Measurements from ENCODE around the gene FOXN3. TPM values are rescaled to one million over a fixed set of nuclear protein-coding genes. Genes with fewer than 3 reads are reported as not detected.
"Not testable (repeated sequence)": the region's sequence is repeated elsewhere in the genome, so short reads cannot be mapped to it uniquely, and the experiment has no call there.

The FOXN3 gene
- total and polyA plus RNA-seq, 2 donors (not counting 3 experiments of a cell fraction or from before 2014, with no cell fraction given), result 16.9 to 41.8 TPM

- H3K9ac ChIP-seq (replicated peaks; ENCODE audit: extremely low read depth, insufficient read depth, low read length); H3K4me2 ChIP-seq (ENCODE audit: insufficient read depth, low read length); H3K36me3 ChIP-seq (ENCODE audit: control insufficient read depth in 2 of 2, extremely low read depth in 1 of 2, insufficient read depth in 2 of 2, low read length in 2 of 2); H3K27me3 ChIP-seq (ENCODE audit: control insufficient read depth in 2 of 2, insufficient read depth in 2 of 2, low read length in 2 of 2); H3K9me1 ChIP-seq (replicated peaks; ENCODE audit: control insufficient read depth, extremely low read depth, insufficient read depth, low read length); CTCF ChIA-PET; H3K79me2 ChIP-seq (ENCODE audit: control insufficient read depth, insufficient read depth, low read length); DNase-seq (ENCODE audit: low read depth, low spot score); FAIRE-seq; H4K20me1 ChIP-seq (replicated peaks; ENCODE audit: control insufficient read depth, extremely low read depth, insufficient read depth, low read length); H3K4me1 ChIP-seq (ENCODE audit: control insufficient read depth, extremely low read depth, insufficient read depth, low read length); POLR2A ChIA-PET; BruUV-seq (replicated peaks); H3K27ac ChIP-seq (ENCODE audit: insufficient read depth, low read depth, low read length); H3K9me3 ChIP-seq (replicated peaks; ENCODE audit: control insufficient read depth, insufficient read depth, low read length); dilution Hi-C loops (cut with MboI; ENCODE audit: extremely low pct_ligation_motif_present, low sequenced_read_pairs); H3K4me3 ChIP-seq (replicated peaks in 1 of 3; ENCODE audit: insufficient read depth in 1 of 3, low read depth in 1 of 3, low read length in 3 of 3); H2AFZ ChIP-seq (ENCODE audit: low read depth, low read length); intact Hi-C loops (cut with micrococcal nuclease): not testable (repeated sequence)
These were observed 305.8 kb downstream of the FOXN3 start for GRCh38 chr14:89111232-89111631.

- no peak for DNase-seq (ENCODE audit: low read depth, low spot score)
- H3K9me3 ChIP-seq (replicated peaks; ENCODE audit: control insufficient read depth, insufficient read depth, low read length), result no peaks in the 10 kb centered on the region
- ChIA-PET CTCF (no interaction called here), POLR2A (no interaction called here)
- no peaks in the 10 kb centered on the region for H3K36me3 ChIP-seq (ENCODE audit: control insufficient read depth in 2 of 2, extremely low read depth in 1 of 2, insufficient read depth in 2 of 2, low read length in 2 of 2)
- intact Hi-C loops (cut with micrococcal nuclease) (no loop called here), dilution Hi-C loops (cut with MboI; ENCODE audit: extremely low pct_ligation_motif_present, low sequenced_read_pairs) (no loop called here)
- H3K9ac ChIP-seq (replicated peaks; ENCODE audit: extremely low read depth, insufficient read depth, low read length), result no peak overlapping the region
- H3K4me2 ChIP-seq (ENCODE audit: insufficient read depth, low read length), result no peak overlapping the region
- H3K4me1 ChIP-seq (ENCODE audit: control insufficient read depth, extremely low read depth, insufficient read depth, low read length), result no peaks in the 10 kb centered on the region
- H2AFZ ChIP-seq (ENCODE audit: low read depth, low read length), result no peak overlapping the region
- FAIRE-seq, result no peak
- no peak overlapping the region for H3K4me3 ChIP-seq (replicated peaks in 1 of 3; ENCODE audit: insufficient read depth in 1 of 3, low read depth in 1 of 3, low read length in 3 of 3)
- H4K20me1 ChIP-seq (replicated peaks; ENCODE audit: control insufficient read depth, extremely low read depth, insufficient read depth, low read length), result no peaks in the 10 kb centered on the region
- no peaks in the 10 kb centered on the region for H3K9me1 ChIP-seq (replicated peaks; ENCODE audit: control insufficient read depth, extremely low read depth, insufficient read depth, low read length)
- TF ChIP-seq POLR2A (IDR thresholded peaks at IDR 0.05; ENCODE audit: low read depth, low read length), result no peak
- TF ChIP-seq MAX (IDR thresholded peaks at IDR 0.05; ENCODE audit: insufficient read depth, insufficient read length), result no peak
- TF ChIP-seq JUN (IDR thresholded peaks at IDR 0.05; ENCODE audit: borderline replicate concordance, insufficient read depth, insufficient read length, low read depth), result no peak
- H3K27me3 ChIP-seq (ENCODE audit: control insufficient read depth in 2 of 2, insufficient read depth in 2 of 2, low read length in 2 of 2), result no peaks in the 10 kb centered on the region
- no peaks in the 10 kb centered on the region for H3K79me2 ChIP-seq (ENCODE audit: control insufficient read depth, insufficient read depth, low read length)
- no TSS peak for BruUV-seq (replicated peaks)
- H3K27ac ChIP-seq (ENCODE audit: insufficient read depth, low read depth, low read length), result no peak overlapping the region
These were observed 306.9 kb downstream of the FOXN3 start for GRCh38 chr14:89110110-89110509.
